Measurements from ENCODE around the gene SLC38A10.

GRCh38 chr17:81324177-81324850 is 29.2 kb upstream of the SLC38A10 start:
- no peak for TF ChIP-seq CTCF (IDR thresholded peaks at IDR 0.05)
- no peak for TF ChIP-seq POLR2A (IDR thresholded peaks at IDR 0.05)
